Lower lobe of right lung (tissue), 2 donors: Measurements from ENCODE around the gene BTG2. TPM values are rescaled to one million over a fixed set of nuclear protein-coding genes. Genes with fewer than 3 reads are reported as not detected.

Source experiments
- ATAC-seq, 2 donors: fragments of 200-7000 bp; cut with Tn5 transposase; one replicate each; pipeline ENCODE4 v1.9.1; 2020 to 2022; ENCODE audit warnings: mild to moderate bottlenecking in 2 of 2, moderate library complexity in 2 of 2
- DNase-seq: peaks from one replicate; pipeline ENCODE4 v3.0.0-alpha.2; 2020
- H3K27ac ChIP-seq: fragments of 200-600 bp; one replicate; pipeline ENCODE4 v1.8.0; 2022
- H3K27me3 ChIP-seq: fragments of 200-600 bp; one replicate; pipeline ENCODE4 v1.8.0; 2022; ENCODE audit warnings: low read depth
- H3K36me3 ChIP-seq: fragments of 200-600 bp; one replicate; pipeline ENCODE4 v1.8.0; 2022; ENCODE audit warnings: mild to moderate bottlenecking
- H3K4me1 ChIP-seq: fragments of 200-600 bp; one replicate; pipeline ENCODE4 v1.8.0; 2022
- H3K4me3 ChIP-seq: fragments of 200-600 bp; one replicate; pipeline ENCODE4 v1.8.0; 2022; ENCODE audit warnings: mild to moderate bottlenecking
- H3K9me3 ChIP-seq: fragments of 200-600 bp; one replicate; pipeline ENCODE4 v1.8.0; 2022
- intact Hi-C: fragments of 100-400 bp; cut with DNase I; formaldehyde crosslinking; loops from one replicate; pipeline ENCODE4 v1.11.0; 2022
- total RNA-seq: library from RNA; stranded (reverse); fragmentation: NEBNext Ultra II Directional; extraction: Animal tissue kit (Norgen Biotek cat#: 25700); gene quantifications from one replicate; pipeline ENCODE4 v1.2.1, GENCODE V29; 2021
- TF ChIP-seq, protein P1 (sequence below): fragments of 200-600 bp; IDR thresholded peaks from one replicate; pipeline ENCODE4 v1.8.0; 2022; ENCODE audit warnings: antibody characterized with exemption, mild to moderate bottlenecking
- donor health status: DM: no; HTN: yes; CAD: no; lungs with severe emphysema.

BTG2 gene
- total RNA-seq, 1 donor from 2014 or later = 96.7 TPM

DNA sequence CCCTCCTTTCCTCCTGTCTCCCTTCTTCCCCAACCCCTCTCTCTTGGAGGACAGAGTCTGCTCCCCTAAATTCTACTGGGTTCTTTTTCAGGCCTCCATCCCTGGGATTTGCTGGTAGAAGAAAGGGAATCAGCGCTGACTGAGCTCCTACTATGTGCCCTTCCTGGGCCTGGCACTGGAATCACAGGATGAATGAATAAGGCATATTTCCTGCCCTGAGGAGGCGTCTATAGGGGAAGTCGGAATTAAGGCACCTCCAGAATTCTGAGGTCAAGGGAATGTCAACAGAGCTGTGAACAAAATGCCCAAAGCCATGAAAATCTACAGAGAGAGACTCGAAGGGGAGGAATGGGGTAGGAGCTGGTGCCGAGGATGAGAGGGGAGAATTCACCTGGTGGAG is 17.4 kb upstream of the BTG2 start:
- peak overlapping the region; percentile 96 for H3K27ac ChIP-seq
- no peaks in the 10 kb centered on the region for H3K36me3 ChIP-seq
- peaks cover 75% of the 10 kb centered on the region for H3K4me1 ChIP-seq
- H3K9me3 ChIP-seq = no peaks in the 10 kb centered on the region
- ATAC-seq (no peak), DNase-seq (no peak)
- H3K27me3 ChIP-seq = no peaks in the 10 kb centered on the region
- H3K4me3 ChIP-seq = no peak overlapping the region
- intact Hi-C loops = no loop called here
- TF ChIP-seq, protein P1, sequence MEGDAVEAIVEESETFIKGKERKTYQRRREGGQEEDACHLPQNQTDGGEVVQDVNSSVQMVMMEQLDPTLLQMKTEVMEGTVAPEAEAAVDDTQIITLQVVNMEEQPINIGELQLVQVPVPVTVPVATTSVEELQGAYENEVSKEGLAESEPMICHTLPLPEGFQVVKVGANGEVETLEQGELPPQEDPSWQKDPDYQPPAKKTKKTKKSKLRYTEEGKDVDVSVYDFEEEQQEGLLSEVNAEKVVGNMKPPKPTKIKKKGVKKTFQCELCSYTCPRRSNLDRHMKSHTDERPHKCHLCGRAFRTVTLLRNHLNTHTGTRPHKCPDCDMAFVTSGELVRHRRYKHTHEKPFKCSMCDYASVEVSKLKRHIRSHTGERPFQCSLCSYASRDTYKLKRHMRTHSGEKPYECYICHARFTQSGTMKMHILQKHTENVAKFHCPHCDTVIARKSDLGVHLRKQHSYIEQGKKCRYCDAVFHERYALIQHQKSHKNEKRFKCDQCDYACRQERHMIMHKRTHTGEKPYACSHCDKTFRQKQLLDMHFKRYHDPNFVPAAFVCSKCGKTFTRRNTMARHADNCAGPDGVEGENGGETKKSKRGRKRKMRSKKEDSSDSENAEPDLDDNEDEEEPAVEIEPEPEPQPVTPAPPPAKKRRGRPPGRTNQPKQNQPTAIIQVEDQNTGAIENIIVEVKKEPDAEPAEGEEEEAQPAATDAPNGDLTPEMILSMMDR = no peak

DNA sequence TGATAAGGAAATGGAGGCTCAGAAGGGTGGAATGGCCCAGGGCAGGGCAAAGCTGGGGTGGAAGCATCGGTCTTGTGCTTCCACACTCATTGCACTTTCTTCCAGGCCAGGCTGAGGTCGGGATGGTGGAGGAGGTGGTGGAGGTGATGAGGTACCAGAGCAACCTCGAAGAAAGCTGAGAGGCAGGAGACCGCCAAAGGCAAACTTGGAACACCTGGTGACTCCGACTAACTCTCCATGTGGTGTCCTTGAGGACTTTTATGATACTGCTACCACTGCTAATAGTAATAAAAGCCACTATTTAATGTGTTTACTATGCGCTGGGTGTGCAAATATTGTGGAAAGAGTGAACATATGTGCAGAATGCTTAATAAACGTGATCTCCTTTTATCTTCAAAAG is 16.9 kb upstream of the BTG2 start:
- TF ChIP-seq, protein P1 = no peak
- Histone ChIP-seq H3K27me3 (no peaks in the 10 kb centered on the region), H3K36me3 (no peaks in the 10 kb centered on the region), H3K4me1 (peaks cover 75% of the 10 kb centered on the region), H3K27ac (peak overlapping the region; percentile 96), H3K9me3 (no peaks in the 10 kb centered on the region), H3K4me3 (no peak overlapping the region)
- ATAC-seq (no peak), DNase-seq (no peak)
- intact Hi-C loops = no loop called here

DNA sequence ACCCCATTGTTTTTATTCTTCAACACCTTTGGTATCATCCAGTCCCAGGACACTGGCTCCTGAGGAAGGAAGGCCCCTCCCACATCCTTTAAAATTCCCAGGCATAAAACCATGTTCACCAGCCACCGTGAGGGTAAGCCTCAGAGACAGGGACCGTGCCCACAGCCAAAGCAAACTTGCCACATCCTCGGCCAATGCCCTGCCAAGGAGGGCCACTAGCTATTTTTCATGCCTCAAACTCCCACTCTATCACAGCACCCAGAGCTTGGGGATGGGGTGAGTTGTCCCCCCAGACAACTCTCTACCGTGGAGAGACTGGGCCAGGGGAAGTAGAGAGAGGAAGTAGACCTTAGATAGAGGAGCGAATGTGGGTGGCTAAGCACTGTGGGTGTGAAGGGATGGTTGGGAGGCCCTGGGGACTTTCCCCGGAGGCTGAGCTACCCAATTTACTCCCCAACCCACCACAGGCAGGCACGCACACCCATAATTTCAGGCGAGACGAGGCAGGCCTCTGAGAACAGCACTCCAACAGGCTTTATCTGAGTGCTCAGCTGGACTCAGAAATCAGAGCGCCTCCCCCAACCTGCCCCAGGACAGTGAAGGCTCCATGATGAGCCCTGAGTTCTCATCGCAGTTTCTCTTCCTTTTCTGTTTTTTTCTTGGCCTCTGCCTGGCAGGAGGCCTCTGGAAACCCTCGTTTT is 15.9 kb upstream of the BTG2 start:
- Histone ChIP-seq H3K27me3 (no peaks in the 10 kb centered on the region), H3K27ac (peak overlapping the region; percentile 96), H3K4me3 (peak overlapping the region; percentile 41), H3K4me1 (peaks cover 71% of the 10 kb centered on the region), H3K9me3 (no peaks in the 10 kb centered on the region), H3K36me3 (no peaks in the 10 kb centered on the region)
- intact Hi-C loops = no loop called here
- peak; percentile 58 to 60 for ATAC-seq
- TF ChIP-seq, protein P1 = no peak
- DNase-seq = peak; percentile 72

DNA sequence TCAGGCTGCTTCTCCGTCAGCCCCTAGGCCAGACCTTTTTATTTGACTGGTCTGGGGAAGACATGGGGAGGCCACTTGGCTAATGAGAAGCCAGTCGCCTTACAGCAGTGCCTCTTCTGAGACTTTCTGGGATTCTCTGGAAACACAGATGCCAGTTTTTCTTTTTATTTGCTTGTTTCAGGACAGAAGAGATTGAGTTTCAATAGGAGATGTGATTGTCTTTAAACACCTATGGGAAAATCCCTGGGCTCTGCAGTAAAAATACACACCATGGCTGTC is 15.4 kb upstream of the BTG2 start:
- H3K9me3 ChIP-seq = no peaks in the 10 kb centered on the region
- peaks cover 66% of the 10 kb centered on the region for H3K4me1 ChIP-seq
- H3K27ac ChIP-seq = peak overlapping the region; percentile 96
- DNase-seq (no peak), ATAC-seq (no peak)
- peak overlapping the region; percentile 41 for H3K4me3 ChIP-seq
- H3K36me3 ChIP-seq = no peaks in the 10 kb centered on the region
- TF ChIP-seq, protein P1 = no peak
- H3K27me3 ChIP-seq = no peaks in the 10 kb centered on the region
- intact Hi-C loops = no loop called here

DNA sequence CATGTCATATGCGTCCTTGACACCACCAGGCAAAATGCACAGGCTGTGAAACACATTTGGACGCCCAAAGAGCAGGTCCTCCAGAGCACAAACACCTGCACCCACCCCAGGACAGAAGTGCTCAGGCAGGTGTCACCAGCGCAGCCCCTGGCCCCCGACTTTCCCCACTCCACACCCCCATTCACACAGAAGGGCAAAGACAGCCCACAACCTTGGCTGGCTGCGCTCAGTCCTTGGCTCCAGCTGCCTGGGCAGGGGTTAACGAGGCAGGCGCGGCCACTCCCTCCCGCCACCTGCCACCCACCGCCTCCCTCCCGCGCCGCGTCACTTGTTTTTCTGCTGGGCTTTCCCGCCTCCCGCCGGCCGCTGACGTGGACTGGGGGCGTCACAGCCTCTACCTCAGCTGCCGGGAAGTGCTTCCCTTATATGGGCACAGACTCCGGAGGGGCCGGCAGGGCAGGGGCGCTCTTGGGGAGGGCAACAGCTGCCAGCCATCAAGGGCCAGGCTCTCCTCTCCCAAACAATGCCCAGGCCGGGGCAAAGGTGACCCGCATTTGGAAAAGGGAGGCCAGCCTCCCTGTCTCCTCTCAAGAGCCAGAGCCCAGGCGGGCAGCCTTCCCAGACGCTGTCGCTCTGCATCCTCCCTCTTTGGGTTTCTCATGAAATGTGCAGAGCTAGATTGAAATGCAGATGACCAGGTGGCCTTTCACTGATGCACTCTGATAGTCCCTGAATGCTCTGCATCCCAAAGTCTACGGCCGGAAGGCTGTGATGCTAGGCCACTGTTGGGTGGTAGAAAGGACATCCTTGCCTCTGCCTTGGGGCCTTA is 14.8 kb upstream of the BTG2 start:
- intact Hi-C loops = no loop called here
- ATAC-seq (peak; percentile 91 to 94), DNase-seq (peak; percentile 97)
- Histone ChIP-seq H3K27me3 (no peaks in the 10 kb centered on the region), H3K9me3 (no peaks in the 10 kb centered on the region), H3K4me3 (peak overlapping the region; percentile 41), H3K27ac (peak overlapping the region; percentile 96), H3K4me1 (peaks cover 61% of the 10 kb centered on the region), H3K36me3 (no peaks in the 10 kb centered on the region)
- TF ChIP-seq, protein P1 = no peak
